ENCODE data around the gene RNASET2. TPM values are rescaled to one million over a fixed set of nuclear protein-coding genes. Genes with fewer than 3 reads are reported as not detected.
A peak's percentile ranks its signal among the peaks of the same experiment; 100 is the strongest.

Gene RNASET2
- total RNA-seq, 2 experiments from 2014 or later = 69.2 to 70.2 TPM

- H3K27ac Mint-ChIP-seq = peak overlapping the region; percentile 56
- ChIA-PET CTCF (interaction anchor here (1.0 to 4.5 kb wide), 7 partner anchors 12 to 180 kb away, joined by 3 to 23 read pairs (median 4); partner anchors contain the start of gene CEP43), POLR2A (interaction anchor here (0.7 kb wide), 1 partner anchor 350 kb away, joined by 5 read pairs; no protein-coding TSS in a partner anchor)
- DNase-seq (no peak), ATAC-seq (no peak)
- peaks cover 41% of the 10 kb centered on the region for H3K36me3 Mint-ChIP-seq (ENCODE audit: low read depth)
- intact Hi-C loops (cut with micrococcal nuclease) = no loop called here
- H3K4me3 Mint-ChIP-seq = peak overlapping the region; percentile 90
- H3K9me3 Mint-ChIP-seq = no peaks in the 10 kb centered on the region
- H3K4me1 Mint-ChIP-seq (ENCODE audit: low read depth) = peaks cover 77% of the 10 kb centered on the region
- H3K27me3 Mint-ChIP-seq = no peaks in the 10 kb centered on the region
- no peak for TF ChIP-seq CTCF (IDR thresholded peaks at IDR 0.05)
Observed at GRCh38 chr6:166954118-166954713, 2.1 kb downstream of the RNASET2 start.

- Mint-ChIP-seq H3K9me3 (no peaks in the 10 kb centered on the region), H3K36me3 (ENCODE audit: low read depth) (peaks cover 42% of the 10 kb centered on the region), H3K27ac (peak overlapping the region; percentile 67), H3K4me1 (ENCODE audit: low read depth) (peaks cover 63% of the 10 kb centered on the region), H3K27me3 (no peaks in the 10 kb centered on the region), H3K4me3 (peak overlapping the region; percentile 90)
- DNase-seq (peak; percentile 20), ATAC-seq (no peak)
- POLR2A ChIA-PET = interaction anchor here (1.2 kb wide), 1 partner anchor 45 kb away, joined by 3 read pairs; no protein-coding TSS in a partner anchor
- TF ChIP-seq CTCF (IDR thresholded peaks at IDR 0.05) = no peak
- CTCF ChIA-PET = interaction anchor here (1.0 to 4.5 kb wide), 8 partner anchors 10 to 189 kb away, joined by 3 to 23 read pairs (median 4); no protein-coding TSS in a partner anchor
- intact Hi-C loops (cut with micrococcal nuclease) = no loop called here
Observed at GRCh38 chr6:166952567-166953486, 3.5 kb downstream of the RNASET2 start.

GRCh38 chr6:166952121-166952520 is 4.2 kb downstream of the RNASET2 start:
- Mint-ChIP-seq H3K4me3 (peak overlapping the region; percentile 19), H3K27me3 (no peaks in the 10 kb centered on the region), H3K4me1 (ENCODE audit: low read depth) (peaks cover 56% of the 10 kb centered on the region), H3K36me3 (ENCODE audit: low read depth) (peaks cover 49% of the 10 kb centered on the region), H3K9me3 (no peaks in the 10 kb centered on the region), H3K27ac (peak overlapping the region; percentile 67)
- intact Hi-C loops (cut with micrococcal nuclease) = no loop called here
- no peak for ATAC-seq
- ChIA-PET POLR2A (no interaction called here), CTCF (interaction anchor here (0.9 to 3.1 kb wide), 7 partner anchors 19 to 190 kb away, joined by 3 to 13 read pairs (median 3); no protein-coding TSS in a partner anchor)
- TF ChIP-seq CTCF (IDR thresholded peaks at IDR 0.05) = no peak
- no peak for DNase-seq

GRCh38 chr6:166951670-166952060 is 4.7 kb downstream of the RNASET2 start:
- ChIA-PET CTCF (interaction anchor here (0.9 to 3.1 kb wide), 7 partner anchors 12 to 178 kb away, joined by 3 to 13 read pairs (median 3); no protein-coding TSS in a partner anchor), POLR2A (interaction anchor here (0.7 kb wide), 1 partner anchor 23 kb away, joined by 3 read pairs; no protein-coding TSS in a partner anchor)
- intact Hi-C loops (cut with micrococcal nuclease) = loop anchor here (2.0 kb wide), 1 partner anchor 165 kb away; no protein-coding TSS in a partner anchor
- H3K36me3 Mint-ChIP-seq (ENCODE audit: low read depth) = peaks cover 50% of the 10 kb centered on the region
- H3K4me1 Mint-ChIP-seq (ENCODE audit: low read depth) = peaks cover 56% of the 10 kb centered on the region
- ATAC-seq (no peak), DNase-seq (no peak)
- peak; percentile 26 for TF ChIP-seq CTCF (IDR thresholded peaks at IDR 0.05)
- H3K9me3 Mint-ChIP-seq = no peaks in the 10 kb centered on the region
- H3K27me3 Mint-ChIP-seq = no peaks in the 10 kb centered on the region
- peak overlapping the region; percentile 42 for H3K4me3 Mint-ChIP-seq
- peak overlapping the region; percentile 79 for H3K27ac Mint-ChIP-seq
